ENCODE measurements around the gene JAKMIP2.

The JAKMIP2 gene

GRCh38 chr5:147642666-147643065, 139.9 kb downstream of the JAKMIP2 start:
- peaks cover 3 to 24% of the 10 kb centered on the region in 2 experiments; a peak in 2 of 3 replicates for H3K36me3 ChIP-seq (ENCODE audit: control insufficient read depth in 2 of 2, insufficient read depth in 1 of 2, low read length in 2 of 2)
- POLR2A ChIA-PET: no interaction called here
- H3K4me3 ChIP-seq (ENCODE audit: low read depth, low read length): no peak overlapping the region
- H3K9me3 ChIP-seq (ENCODE audit: control insufficient read depth, insufficient read depth, low read depth, low read length): no peaks in the 10 kb centered on the region
- no peaks in the 10 kb centered on the region for H3K4me1 ChIP-seq (ENCODE audit: control insufficient read depth, insufficient read depth, low read length)
- TF ChIP-seq FEZF1 (tag by site-specific recombination; IDR thresholded peaks at IDR 0.05): no peak
- TF ChIP-seq ZNF48 (tag by site-specific recombination; IDR thresholded peaks at IDR 0.05): no peak
- no peak for TF ChIP-seq ZNF707 (tag by site-specific recombination; IDR thresholded peaks at IDR 0.05)
- TF ChIP-seq ZNF596 (tag by site-specific recombination; IDR thresholded peaks at IDR 0.05): no peak
- no peak for TF ChIP-seq ZNF311 (tag by site-specific recombination; IDR thresholded peaks at IDR 0.05; ENCODE audit: borderline replicate concordance)
- no peak for TF ChIP-seq ZNF664 (tag by site-specific recombination; IDR thresholded peaks at IDR 0.05)
- no peak for TF ChIP-seq KLF10 (tag by site-specific recombination; IDR thresholded peaks at IDR 0.05)
- no peak for TF ChIP-seq ZNF16 (tag by site-specific recombination; IDR thresholded peaks at IDR 0.05; ENCODE audit: low read depth)
- TF ChIP-seq ZFP37 (tag by site-specific recombination; IDR thresholded peaks at IDR 0.05): no peak
- no peak for TF ChIP-seq ZNF426 (tag by site-specific recombination; IDR thresholded peaks at IDR 0.05)
- TF ChIP-seq, protein P1, sequence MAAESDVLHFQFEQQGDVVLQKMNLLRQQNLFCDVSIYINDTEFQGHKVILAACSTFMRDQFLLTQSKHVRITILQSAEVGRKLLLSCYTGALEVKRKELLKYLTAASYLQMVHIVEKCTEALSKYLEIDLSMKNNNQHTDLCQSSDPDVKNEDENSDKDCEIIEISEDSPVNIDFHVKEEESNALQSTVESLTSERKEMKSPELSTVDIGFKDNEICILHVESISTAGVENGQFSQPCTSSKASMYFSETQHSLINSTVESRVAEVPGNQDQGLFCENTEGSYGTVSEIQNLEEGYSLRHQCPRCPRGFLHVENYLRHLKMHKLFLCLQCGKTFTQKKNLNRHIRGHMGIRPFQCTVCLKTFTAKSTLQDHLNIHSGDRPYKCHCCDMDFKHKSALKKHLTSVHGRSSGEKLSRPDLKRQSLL (tag by site-specific recombination; IDR thresholded peaks at IDR 0.05): no peak
- CTCF ChIA-PET: interaction anchor here (0.7 to 2.9 kb wide), 4 partner anchors 9 to 180 kb away, joined by 4 to 9 read pairs (median 4); no protein-coding TSS in a partner anchor
- H3K27ac ChIP-seq (ENCODE audit: extremely low read depth, low read depth, low read length): no peak overlapping the region

GRCh38 chr5:147639321-147639720, 143.2 kb downstream of the JAKMIP2 start:
- H3K4me3 ChIP-seq (ENCODE audit: low read depth, low read length): no peak overlapping the region
- CTCF ChIA-PET: interaction anchor here (0.6 to 2.6 kb wide), 6 partner anchors 11 to 295 kb away, joined by 3 to 21 read pairs (median 3); no protein-coding TSS in a partner anchor
- TF ChIP-seq KLF10 (tag by site-specific recombination; IDR thresholded peaks at IDR 0.05) (no peak), OVOL3 (tag by site-specific recombination; IDR thresholded peaks at IDR 0.05) (no peak), ZNF692 (tag by site-specific recombination; IDR thresholded peaks at IDR 0.05) (no peak), ZNF560 (tag by site-specific recombination; IDR thresholded peaks at IDR 0.05; ENCODE audit: borderline replicate concordance) (no peak), SP2 (tag by site-specific recombination; IDR thresholded peaks at IDR 0.05) (no peak), KLF7 (tag by site-specific recombination; IDR thresholded peaks at IDR 0.05; ENCODE audit: borderline replicate concordance) (no peak), ZBTB48 (tag by site-specific recombination; IDR thresholded peaks at IDR 0.05) (no peak), ZNF174 (tag by site-specific recombination; IDR thresholded peaks at IDR 0.05) (no peak), SETDB1 (IDR thresholded peaks at IDR 0.05; ENCODE audit: insufficient read length, low read length) (no peak), ZNF324 (tag by site-specific recombination; IDR thresholded peaks at IDR 0.05) (no peak), ZNF677 (tag by site-specific recombination; IDR thresholded peaks at IDR 0.05) (no peak), ZBTB8A (tag by site-specific recombination; IDR thresholded peaks at IDR 0.05) (no peak), ZNF132 (tag by site-specific recombination; IDR thresholded peaks at IDR 0.05; ENCODE audit: borderline replicate concordance) (no peak), INSM2 (tag by site-specific recombination; IDR thresholded peaks at IDR 0.05) (no peak), ZNF146 (tag by site-specific recombination; IDR thresholded peaks at IDR 0.05) (no peak)
- TF ChIP-seq, protein P2, sequence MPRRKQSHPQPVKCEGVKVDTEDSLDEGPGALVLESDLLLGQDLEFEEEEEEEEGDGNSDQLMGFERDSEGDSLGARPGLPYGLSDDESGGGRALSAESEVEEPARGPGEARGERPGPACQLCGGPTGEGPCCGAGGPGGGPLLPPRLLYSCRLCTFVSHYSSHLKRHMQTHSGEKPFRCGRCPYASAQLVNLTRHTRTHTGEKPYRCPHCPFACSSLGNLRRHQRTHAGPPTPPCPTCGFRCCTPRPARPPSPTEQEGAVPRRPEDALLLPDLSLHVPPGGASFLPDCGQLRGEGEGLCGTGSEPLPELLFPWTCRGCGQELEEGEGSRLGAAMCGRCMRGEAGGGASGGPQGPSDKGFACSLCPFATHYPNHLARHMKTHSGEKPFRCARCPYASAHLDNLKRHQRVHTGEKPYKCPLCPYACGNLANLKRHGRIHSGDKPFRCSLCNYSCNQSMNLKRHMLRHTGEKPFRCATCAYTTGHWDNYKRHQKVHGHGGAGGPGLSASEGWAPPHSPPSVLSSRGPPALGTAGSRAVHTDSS (tag by site-specific recombination; IDR thresholded peaks at IDR 0.05): no peak
- TF ChIP-seq, protein P3, sequence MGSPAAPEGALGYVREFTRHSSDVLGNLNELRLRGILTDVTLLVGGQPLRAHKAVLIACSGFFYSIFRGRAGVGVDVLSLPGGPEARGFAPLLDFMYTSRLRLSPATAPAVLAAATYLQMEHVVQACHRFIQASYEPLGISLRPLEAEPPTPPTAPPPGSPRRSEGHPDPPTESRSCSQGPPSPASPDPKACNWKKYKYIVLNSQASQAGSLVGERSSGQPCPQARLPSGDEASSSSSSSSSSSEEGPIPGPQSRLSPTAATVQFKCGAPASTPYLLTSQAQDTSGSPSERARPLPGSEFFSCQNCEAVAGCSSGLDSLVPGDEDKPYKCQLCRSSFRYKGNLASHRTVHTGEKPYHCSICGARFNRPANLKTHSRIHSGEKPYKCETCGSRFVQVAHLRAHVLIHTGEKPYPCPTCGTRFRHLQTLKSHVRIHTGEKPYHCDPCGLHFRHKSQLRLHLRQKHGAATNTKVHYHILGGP (tag by site-specific recombination; IDR thresholded peaks at IDR 0.05): no peak
- TF ChIP-seq, protein P4, sequence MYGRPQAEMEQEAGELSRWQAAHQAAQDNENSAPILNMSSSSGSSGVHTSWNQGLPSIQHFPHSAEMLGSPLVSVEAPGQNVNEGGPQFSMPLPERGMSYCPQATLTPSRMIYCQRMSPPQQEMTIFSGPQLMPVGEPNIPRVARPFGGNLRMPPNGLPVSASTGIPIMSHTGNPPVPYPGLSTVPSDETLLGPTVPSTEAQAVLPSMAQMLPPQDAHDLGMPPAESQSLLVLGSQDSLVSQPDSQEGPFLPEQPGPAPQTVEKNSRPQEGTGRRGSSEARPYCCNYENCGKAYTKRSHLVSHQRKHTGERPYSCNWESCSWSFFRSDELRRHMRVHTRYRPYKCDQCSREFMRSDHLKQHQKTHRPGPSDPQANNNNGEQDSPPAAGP (tag by site-specific recombination; IDR thresholded peaks at IDR 0.05): no peak
- no peaks in the 10 kb centered on the region for H3K4me1 ChIP-seq (ENCODE audit: control insufficient read depth, insufficient read depth, low read length)
- peaks cover 7 to 28% of the 10 kb centered on the region in 2 experiments; a peak in 2 of 3 replicates for H3K36me3 ChIP-seq (ENCODE audit: control insufficient read depth in 2 of 2, insufficient read depth in 1 of 2, low read length in 2 of 2)
- H3K27ac ChIP-seq (ENCODE audit: extremely low read depth, low read depth, low read length): no peak overlapping the region
- no peaks in the 10 kb centered on the region for H3K9me3 ChIP-seq (ENCODE audit: control insufficient read depth, insufficient read depth, low read depth, low read length)
- POLR2A ChIA-PET: no interaction called here
